Activated CD8-positive, alpha-beta memory T cell treated with anti-CD3 and anti-CD28 coated beads, Interleukin-2, amount 50 U/mL, for 24 hours (primary cell): ENCODE results near the gene TFDP2.
"Not testable (repeated sequence)": the region's sequence is repeated elsewhere in the genome, so short reads cannot be mapped to it uniquely, and the experiment has no call there.

Experiments used
- DNase-seq: peaks from one replicate; pipeline ENCODE4 v3.0.0-alpha.2; 2020; ENCODE audit errors: extremely low read depth

The TFDP2 gene

GRCh38 chr3:142148792-142149672 is at the start of gene TFDP2:
TSS of gene TFDP2 (minus strand) at chr3:142149544. CDS start at chr3:142101749, 47,795 bp downstream.
- DNase-seq = peak; percentile 53

DNA sequence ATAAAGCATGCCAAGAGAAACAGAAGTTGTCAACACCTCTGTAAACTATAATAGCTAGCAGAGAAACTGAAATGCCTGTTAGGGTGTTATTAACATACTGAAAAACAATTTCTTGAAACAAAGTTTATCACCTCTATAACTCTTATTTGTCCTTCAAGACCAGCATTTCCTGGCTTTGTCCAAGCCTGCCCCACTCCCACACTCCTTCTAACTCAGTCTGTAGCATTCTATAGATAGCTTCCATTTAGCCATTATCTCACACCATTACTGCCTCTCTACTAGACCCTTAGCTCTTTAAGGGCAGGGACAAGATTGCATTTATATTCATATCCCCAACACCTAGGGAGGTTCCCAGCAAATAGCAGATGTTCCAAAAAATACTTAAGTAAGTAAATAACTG is 39.5 kb upstream of the TFDP2 start:
- no peak for DNase-seq

DNA sequence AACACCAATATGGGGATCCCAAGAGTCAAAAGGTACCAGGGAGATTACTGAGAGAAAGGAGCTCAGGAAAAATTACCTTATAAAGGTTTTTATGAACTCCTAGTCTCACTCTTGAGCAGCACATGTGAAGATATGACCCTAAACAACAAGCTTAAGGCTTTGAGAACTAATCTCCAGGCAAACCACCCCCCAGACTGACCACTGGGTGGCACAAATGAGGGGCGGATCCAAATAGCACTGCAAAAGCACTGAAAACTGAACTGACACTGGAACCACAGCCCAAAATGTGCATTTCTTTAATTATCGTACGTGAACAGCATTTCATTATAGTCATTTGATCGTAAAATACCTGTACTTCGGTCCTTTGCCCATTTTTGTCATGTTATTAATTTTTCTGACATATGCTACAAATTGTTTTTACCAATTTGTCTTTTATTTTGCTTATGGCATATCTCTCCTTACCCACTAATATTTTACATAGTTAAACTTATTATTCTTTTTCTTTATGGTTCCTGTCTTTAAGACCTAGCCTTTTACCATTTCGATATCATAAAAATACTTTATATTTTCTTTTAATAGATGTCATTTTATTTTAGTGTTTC is 31.5 kb upstream of the TFDP2 start:
- DNase-seq = no peak

DNA sequence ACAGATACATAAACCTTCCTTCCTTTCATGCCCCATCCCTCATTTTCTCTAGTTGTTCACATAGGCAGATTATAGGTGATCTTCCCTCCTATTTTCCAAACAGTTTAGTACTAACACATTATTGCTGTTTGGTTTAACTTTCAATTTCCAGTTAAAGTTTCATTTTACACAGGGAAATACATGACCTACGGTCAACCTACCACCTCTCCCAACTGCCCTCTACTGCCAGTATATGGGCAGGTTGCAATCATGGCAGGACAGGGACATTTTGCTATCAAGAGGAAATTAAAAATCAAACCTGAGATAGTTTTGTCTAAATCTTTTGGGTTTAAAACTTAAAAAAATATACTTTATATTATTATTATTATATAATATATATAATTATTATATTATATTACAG is 26.1 kb upstream of the TFDP2 start:
- no peak for DNase-seq

GRCh38 chr3:142174559-142174958 is 25.2 kb upstream of the TFDP2 start:
- no peak for DNase-seq

DNA sequence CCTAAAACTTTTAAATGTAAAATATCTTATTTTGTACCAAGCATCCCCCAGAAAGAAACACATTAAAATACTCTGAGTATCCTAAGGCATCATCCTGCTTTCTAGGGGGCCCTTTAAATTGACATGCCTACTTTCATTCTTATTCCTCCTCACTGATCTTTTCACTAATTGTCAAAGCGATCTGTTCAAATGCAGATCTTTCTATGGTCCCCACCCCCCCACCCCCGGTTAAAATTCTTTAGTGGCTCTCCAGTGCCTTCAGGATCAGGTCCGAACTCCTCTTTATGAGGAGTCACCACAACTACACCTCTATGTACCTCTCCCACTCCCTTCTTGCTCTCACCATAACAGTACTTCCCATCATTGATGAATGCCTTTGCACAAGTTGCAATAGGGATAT is 19.2 kb upstream of the TFDP2 start:
- DNase-seq = no peak

DNA sequence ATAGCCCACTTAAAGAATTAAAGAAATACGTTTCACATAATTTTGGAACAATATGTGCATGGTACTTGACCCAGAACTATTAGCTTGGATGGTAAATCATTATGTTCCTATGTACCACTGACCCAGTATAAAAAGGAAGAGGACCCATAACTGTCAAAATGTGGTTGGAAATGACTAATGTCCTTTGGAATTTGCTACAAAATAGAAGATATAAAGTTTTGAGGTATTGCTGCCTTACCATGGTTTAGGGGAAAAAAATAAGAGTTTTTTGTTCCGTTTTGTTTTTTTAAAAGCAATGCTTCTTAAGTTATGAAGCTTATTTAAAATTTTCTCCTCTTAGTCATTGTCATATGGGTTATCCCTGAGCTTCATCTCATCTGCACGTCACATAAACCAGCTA is 15.8 kb upstream of the TFDP2 start:
- no peak for DNase-seq

GRCh38 chr3:142159083-142159740 is 9.9 kb upstream of the TFDP2 start:
- no peak for DNase-seq

DNA sequence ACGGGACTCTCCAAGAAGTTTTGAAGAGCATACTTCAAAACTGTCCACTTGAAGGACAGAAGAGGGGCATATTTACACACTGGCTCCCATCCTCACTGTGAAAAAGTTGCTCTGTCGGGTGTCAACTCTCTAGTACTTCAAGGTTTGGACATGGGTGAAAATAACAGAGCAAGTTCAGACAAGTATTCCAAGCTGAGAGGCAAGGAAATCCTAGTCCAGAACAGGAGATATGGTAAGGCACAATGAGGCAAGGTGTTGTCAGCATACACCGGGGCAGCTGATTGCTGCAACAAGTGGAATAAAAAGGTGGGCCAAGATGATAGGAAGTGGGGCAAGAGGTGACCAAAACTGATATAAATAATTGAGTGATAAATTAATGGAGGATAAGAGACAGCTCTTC is 4.8 kb upstream of the TFDP2 start:
- DNase-seq = no peak

DNA sequence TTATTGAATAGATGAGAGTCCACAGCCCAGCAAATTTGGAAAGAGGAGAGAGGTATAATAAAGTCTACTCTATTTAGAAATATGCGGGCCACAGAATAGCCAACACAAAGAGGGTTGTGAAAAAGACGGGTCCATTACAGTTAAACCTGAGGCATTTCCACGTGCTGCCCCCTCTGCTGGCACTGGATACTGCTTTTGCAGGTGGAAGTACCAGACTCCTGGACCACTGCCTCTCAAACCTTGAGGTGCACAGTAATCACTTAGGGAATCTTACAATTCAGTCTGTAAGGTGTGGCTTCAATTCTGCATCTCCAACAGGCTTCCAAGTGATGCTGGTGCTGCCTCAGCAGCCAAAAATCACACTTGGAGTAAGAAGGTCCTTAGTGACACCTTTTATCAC is 3.0 kb upstream of the TFDP2 start:
- no peak for DNase-seq

DNA sequence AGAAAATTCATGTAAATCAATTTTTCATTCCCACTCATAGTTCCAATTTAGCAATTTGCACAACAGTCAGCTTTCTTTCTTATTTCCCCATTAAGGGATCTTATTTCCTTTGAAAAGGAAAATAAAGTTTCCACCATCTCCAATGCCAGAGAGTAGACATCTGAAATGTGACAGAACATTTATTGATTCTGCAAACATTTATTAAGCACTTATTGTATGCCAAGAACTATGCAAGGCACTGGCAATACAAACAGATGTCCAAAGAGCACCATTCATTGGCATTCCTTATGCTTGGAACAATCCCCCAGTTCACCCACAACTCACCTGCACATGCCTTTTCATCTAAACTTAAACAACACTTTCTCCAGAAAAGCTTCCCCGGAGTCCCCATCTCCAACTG is 2.5 kb upstream of the TFDP2 start:
- no peak for DNase-seq

DNA sequence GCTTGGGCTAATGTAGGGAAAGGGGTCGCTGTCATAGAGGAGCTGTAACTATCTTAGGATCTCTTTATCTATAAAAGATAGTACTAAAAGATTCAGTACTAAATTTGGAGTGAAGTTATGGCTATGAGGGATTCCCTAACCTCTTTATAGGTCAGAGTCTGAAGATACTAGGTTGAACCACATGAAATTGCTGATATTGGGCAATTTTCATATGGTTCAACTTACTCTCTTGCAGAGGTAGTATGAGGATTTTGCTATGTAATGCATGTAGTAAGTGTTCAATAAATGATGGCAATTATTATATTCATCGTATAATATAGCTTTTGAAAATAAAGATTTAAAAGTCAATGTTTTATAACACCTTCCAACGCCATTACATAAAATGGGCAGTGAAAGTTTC is 1.9 kb upstream of the TFDP2 start:
- no peak for DNase-seq

DNA sequence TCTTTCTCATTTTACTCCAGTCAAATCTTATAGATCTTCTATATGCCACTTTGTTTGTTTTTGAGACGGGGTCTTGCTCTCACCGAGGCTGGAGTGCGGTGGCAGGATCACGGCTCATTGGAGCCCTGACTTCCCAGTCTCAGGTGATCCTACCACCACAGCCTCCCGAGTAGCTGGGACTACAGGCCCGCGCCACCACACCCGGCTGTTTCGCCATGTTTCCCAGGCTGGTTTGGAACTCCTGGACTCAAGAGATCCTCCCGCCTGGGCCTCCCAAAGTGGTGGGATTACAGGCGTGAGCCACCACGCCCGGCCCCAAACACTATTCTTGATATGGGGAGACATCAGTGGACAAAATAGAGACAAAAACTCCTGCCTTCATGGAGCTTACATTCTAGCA is 927 bp upstream of the TFDP2 start:
- DNase-seq = no peak

- no peak for DNase-seq
Measured at GRCh38 chr3:142149673-142149992, 289 bp upstream of the TFDP2 start.

GRCh38 chr3:142148044-142148791 is 1.1 kb downstream of the TFDP2 start:
- no peak for DNase-seq

DNA sequence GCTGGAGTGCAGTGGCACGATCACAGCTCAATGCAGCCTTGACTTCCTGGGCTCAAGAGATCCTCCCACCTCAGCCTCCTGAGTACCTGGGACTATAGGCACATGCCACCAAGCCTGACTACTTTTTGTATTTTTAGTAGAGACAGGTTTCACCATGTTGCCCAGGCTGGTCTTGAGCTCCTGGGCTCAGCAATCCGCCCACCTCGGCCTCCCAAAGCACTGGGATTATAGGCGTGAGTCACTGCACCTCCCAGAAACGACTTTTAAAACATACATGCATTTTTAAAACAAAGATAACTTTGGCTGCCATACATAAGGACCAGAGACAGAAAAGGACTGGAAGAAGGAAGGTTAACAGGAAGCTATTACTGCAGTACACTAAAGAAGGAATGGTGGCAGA is 4.8 kb downstream of the TFDP2 start:
- not testable (repeated sequence) for DNase-seq

- not testable (repeated sequence) for DNase-seq
Measured at GRCh38 chr3:142140608-142141285, 8.6 kb downstream of the TFDP2 start.

- DNase-seq = not testable (repeated sequence)
Measured at GRCh38 chr3:142137089-142137488, 12.3 kb downstream of the TFDP2 start.

DNA sequence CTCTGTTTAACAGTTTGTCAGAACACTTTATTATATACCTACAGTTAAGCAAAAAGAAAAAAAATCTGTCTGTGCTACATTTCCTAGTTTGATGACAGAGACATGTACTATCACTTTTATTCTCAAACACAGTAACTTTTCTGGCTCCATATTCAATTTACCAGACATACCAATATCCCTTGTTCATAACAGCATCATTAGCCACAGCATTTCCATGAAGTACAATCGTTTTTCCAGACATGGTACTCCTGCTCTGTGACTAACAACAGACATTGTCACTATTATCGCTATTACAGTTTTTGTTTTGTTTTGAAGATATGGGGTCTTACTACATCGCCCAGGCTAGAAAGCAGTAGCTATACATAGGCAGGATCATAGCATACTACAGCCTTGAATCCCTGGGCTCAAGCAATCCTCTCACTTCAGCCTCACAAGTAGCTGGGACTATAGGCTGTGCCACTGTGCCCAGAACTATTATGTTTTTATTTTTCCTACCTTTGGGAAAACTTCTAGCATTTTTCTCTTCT is 14.5 kb downstream of the TFDP2 start:
- no peak for DNase-seq

DNA sequence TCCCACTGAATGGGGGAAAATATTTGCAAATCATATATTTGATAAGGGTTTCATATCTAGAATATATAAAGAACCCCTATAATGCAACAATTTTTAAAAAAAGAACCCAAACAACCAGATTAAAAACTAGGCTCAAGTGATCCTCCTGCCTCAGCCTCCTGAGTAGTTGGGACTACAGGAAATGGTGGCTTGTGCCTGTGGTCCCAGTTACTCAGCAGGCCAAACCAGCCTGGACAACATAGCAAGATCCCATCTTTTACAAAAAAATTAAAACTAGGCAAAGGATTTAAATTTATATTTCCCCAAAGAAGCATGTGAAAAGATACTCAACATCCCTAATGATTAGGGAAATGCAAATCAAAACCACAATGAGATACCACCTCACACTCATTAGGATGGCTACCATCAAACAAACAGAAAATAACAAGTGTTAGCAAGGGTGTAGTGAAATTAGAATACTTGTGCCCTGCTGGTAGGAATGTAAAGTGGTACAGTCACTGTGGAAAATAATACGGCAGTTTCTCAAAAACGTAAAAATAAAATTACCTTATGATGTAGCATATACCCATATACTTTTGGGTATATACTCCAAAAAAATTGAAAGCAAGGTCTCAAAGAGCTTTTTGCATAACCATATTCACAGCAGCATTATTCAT is 19.7 kb downstream of the TFDP2 start:
- DNase-seq = no peak
